ENCODE measurements around the gene PER3.

DNA sequence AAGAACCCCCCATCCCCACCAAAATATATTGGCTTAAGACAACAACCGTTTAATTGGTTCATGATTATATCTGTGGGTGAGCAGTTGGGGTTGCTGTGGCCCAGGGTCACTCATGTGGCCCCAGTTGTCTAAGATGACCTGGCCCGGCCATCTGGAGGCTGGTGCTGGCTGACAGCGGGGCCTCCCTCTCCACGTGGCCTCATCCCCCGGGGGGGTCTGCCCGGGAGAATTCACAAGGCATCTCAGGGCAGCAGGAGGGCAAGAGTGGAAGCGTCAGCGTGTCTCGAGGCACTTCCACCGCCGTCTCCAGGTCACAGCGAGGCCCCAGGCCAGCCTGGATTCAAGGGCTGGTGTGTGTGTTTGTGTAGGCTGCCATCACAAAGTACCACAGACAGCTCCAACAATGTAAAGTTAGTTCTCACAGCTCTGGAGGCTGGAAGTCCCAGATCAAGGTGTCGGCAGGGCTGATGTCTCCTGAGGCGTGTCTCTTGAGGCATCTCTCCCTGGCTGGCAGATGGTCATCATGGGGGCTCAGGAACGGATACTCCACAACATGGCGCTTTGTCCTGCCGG is 79.8 kb downstream of the PER3 start:
- TF ChIP-seq, protein P1, sequence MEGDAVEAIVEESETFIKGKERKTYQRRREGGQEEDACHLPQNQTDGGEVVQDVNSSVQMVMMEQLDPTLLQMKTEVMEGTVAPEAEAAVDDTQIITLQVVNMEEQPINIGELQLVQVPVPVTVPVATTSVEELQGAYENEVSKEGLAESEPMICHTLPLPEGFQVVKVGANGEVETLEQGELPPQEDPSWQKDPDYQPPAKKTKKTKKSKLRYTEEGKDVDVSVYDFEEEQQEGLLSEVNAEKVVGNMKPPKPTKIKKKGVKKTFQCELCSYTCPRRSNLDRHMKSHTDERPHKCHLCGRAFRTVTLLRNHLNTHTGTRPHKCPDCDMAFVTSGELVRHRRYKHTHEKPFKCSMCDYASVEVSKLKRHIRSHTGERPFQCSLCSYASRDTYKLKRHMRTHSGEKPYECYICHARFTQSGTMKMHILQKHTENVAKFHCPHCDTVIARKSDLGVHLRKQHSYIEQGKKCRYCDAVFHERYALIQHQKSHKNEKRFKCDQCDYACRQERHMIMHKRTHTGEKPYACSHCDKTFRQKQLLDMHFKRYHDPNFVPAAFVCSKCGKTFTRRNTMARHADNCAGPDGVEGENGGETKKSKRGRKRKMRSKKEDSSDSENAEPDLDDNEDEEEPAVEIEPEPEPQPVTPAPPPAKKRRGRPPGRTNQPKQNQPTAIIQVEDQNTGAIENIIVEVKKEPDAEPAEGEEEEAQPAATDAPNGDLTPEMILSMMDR (IDR thresholded peaks at IDR 0.05), result no peak
- no peak for TF ChIP-seq POLR2A (IDR thresholded peaks at IDR 0.05)

Measured in right lobe of liver (tissue), 4 donors.